GM23248 (cell line): ENCODE measurements around the gene KIF5A. TPM values are rescaled to one million over a fixed set of nuclear protein-coding genes. Genes with fewer than 3 reads are reported as not detected.

Experiments used
- DNase-seq: peaks from one replicate; pipeline ENCODE4 v3.0.0-alpha.2; 2015
- H2AFZ ChIP-seq: fragments of 200-600 bp; sonication (generic); 2 replicates; pipeline ENCODE4 v1.6.1; 2016; ENCODE audit warnings: antibody characterized with exemption
- H3F3A ChIP-seq: fragments of 200-600 bp; sonication (generic); 2 replicates; pipeline ENCODE4 v1.6.1; 2016; ENCODE audit warnings: mild to moderate bottlenecking, antibody characterized with exemption, mixed run types; ENCODE audit not compliant: insufficient read depth
- H3K27ac ChIP-seq: fragments of 200-600 bp; sonication (generic); 2 replicates; pipeline ENCODE4 v1.5.1; 2016; ENCODE audit warnings: mild to moderate bottlenecking
- H3K27me3 ChIP-seq: fragments of 200-600 bp; sonication (generic); replicated peaks from 2 replicates; pipeline ENCODE4 v1.6.1; 2016; ENCODE audit warnings: mild to moderate bottlenecking; ENCODE audit not compliant: insufficient read depth
- H3K36me3 ChIP-seq: fragments of 200-600 bp; sonication (generic); 2 replicates; pipeline ENCODE4 v1.6.1; 2016; ENCODE audit warnings: low read depth, mild to moderate bottlenecking
- H3K4me1 ChIP-seq: fragments of 200-600 bp; sonication (generic); 2 replicates; pipeline ENCODE4 v1.6.1; 2016; ENCODE audit warnings: mild to moderate bottlenecking; ENCODE audit not compliant: insufficient read depth
- H3K4me2 ChIP-seq: fragments of 200-600 bp; sonication (generic); one replicate; pipeline ENCODE4 v1.6.1; 2016; ENCODE audit warnings: mild to moderate bottlenecking; ENCODE audit not compliant: unreplicated experiment
- H3K4me3 ChIP-seq: fragments of 200-600 bp; sonication (generic); 2 replicates; pipeline ENCODE4 v1.5.1; 2016; ENCODE audit warnings: mild to moderate bottlenecking
- H3K79me2 ChIP-seq: fragments of 200-600 bp; sonication (generic); 2 replicates; pipeline ENCODE4 v1.6.1; 2016; ENCODE audit warnings: mild to moderate bottlenecking; ENCODE audit not compliant: insufficient read depth
- H3K9ac ChIP-seq: fragments of 200-600 bp; sonication (generic); 2 replicates; pipeline ENCODE4 v1.6.1; 2016; ENCODE audit warnings: mild to moderate bottlenecking
- H3K9me2 ChIP-seq: fragments of 200-600 bp; sonication (generic); 2 replicates; pipeline ENCODE4 v1.6.1; 2016; ENCODE audit warnings: mixed run types, mild to moderate bottlenecking, moderate library complexity; ENCODE audit not compliant: insufficient read depth
- H3K9me3 ChIP-seq: fragments of 200-600 bp; sonication (generic); one replicate; pipeline ENCODE4 v1.6.1; 2017; ENCODE audit warnings: low read depth
- H4K20me1 ChIP-seq: fragments of 200-600 bp; sonication (generic); 2 replicates; pipeline ENCODE4 v1.6.0; 2016; ENCODE audit not compliant: insufficient read depth
- EZH2 ChIP-seq: fragments of 200-600 bp; sonication (generic); IDR thresholded peaks from 2 replicates; pipeline ENCODE4 v1.6.1; 2018; ENCODE audit warnings: antibody characterized with exemption, mild to moderate bottlenecking; ENCODE audit not compliant: insufficient read depth, poor library complexity, severe bottlenecking
- EZH2phosphoT487 ChIP-seq: fragments of 200-600 bp; sonication (generic); IDR thresholded peaks from 2 replicates; pipeline ENCODE4 v1.6.1; 2018; ENCODE audit warnings: antibody characterized with exemption, moderate library complexity, mild to moderate bottlenecking, low read depth; ENCODE audit not compliant: insufficient read depth
- WGBS, 2 experiments: methylation state at CpG; one replicate each; pipeline ENCODE4 v1.1.6; 2015 to 2017; ENCODE audit warnings: low lambda C conversion rate in 2 of 2, low coverage in 1 of 2; ENCODE audit errors: missing lambda C conversion rate in 2 of 2; 5-methylcytosine and 5-hydroxymethylcytosine counted together
- in situ Hi-C: fragments of 300-500 bp; cut with MboI; formaldehyde crosslinking; loops from 2 replicates; pipeline ENCODE4 v1.15.0; 2020
- polyA plus RNA-seq: library from polyadenylated mRNA; unstranded; fragments of >200 nt; fragmentation: Nextera tagmentation; extraction: Ambion mirVana; gene quantifications from 2 replicates; pipeline ENCODE4 v1.2.1, GENCODE V29; 2016
- total RNA-seq: library from RNA; depleted of rRNA; stranded (reverse); fragments of >200 nt; shearing (Covaris generic); gene quantifications from 2 replicates; pipeline ENCODE4 v1.2.3, GENCODE V29; 2014

KIF5A gene
- total and polyA plus RNA-seq, 2 experiments from 2014 or later = 0.11 to 0.18 TPM

GRCh38 chr12:57533108-57533507 lies 16.7 kb upstream of the KIF5A start:
- DNase-seq = no peak
- no peaks in the 10 kb centered on the region for H3K9me2 ChIP-seq
- H3K9ac ChIP-seq = no peak overlapping the region
- no peaks in the 10 kb centered on the region for H3K9me3 ChIP-seq
- no peak overlapping the region for H3K4me3 ChIP-seq
- in situ Hi-C loops = no loop called here
- H3K79me2 ChIP-seq = peaks cover 19% of the 10 kb centered on the region
- TF ChIP-seq EZH2phosphoT487 = no peak
- TF ChIP-seq EZH2 = no peak
- H3K27me3 ChIP-seq = no peaks in the 10 kb centered on the region
- H4K20me1 ChIP-seq = no peaks in the 10 kb centered on the region
- H3K4me1 ChIP-seq = no peaks in the 10 kb centered on the region
- peaks cover 35% of the 10 kb centered on the region for H3F3A ChIP-seq
- peaks cover 61% of the 10 kb centered on the region for H3K36me3 ChIP-seq
- H2AFZ ChIP-seq = no peak overlapping the region
- no peak overlapping the region for H3K4me2 ChIP-seq
- WGBS, 2 experiments = 86 to 89% methylated on average over 8 of the region's 8 CpGs
- H3K27ac ChIP-seq = no peak overlapping the region

DNA sequence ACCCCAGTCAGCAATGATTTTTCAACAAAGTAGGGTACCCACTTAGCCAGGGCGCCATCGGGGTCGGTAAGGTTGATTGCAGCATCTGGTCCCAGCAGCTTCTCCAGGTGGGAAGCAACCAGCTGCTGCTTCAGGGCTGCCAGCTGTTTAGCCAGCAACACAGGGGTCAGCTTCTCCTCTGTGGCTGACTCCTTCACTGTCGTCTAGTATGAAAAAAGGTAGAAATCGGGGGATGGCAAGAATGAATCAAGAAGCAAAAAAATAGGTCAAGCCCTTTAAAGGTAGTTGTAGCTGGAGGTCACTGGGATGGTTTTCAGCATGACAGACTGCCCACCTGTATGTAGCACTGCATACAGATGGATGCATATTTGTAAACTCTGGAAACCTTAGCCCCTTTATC lies 15.6 kb upstream of the KIF5A start:
- TF ChIP-seq EZH2phosphoT487 (no peak), EZH2 (no peak)
- no peaks in the 10 kb centered on the region for H3K27me3 ChIP-seq
- no peak overlapping the region for H2AFZ ChIP-seq
- peaks cover 20% of the 10 kb centered on the region for H3K79me2 ChIP-seq
- H3K9me2 ChIP-seq = no peaks in the 10 kb centered on the region
- no peaks in the 10 kb centered on the region for H3K4me1 ChIP-seq
- in situ Hi-C loops = no loop called here
- no peak overlapping the region for H3K4me2 ChIP-seq
- no peak for DNase-seq
- H3K9me3 ChIP-seq = no peaks in the 10 kb centered on the region
- H3K27ac ChIP-seq = no peak overlapping the region
- peaks cover 28% of the 10 kb centered on the region for H3F3A ChIP-seq
- peaks cover 62% of the 10 kb centered on the region for H3K36me3 ChIP-seq
- no peak overlapping the region for H3K9ac ChIP-seq
- H3K4me3 ChIP-seq = no peak overlapping the region
- 85 to 91% methylated on average over 5 of the region's 5 CpGs for WGBS, 2 experiments
- no peaks in the 10 kb centered on the region for H4K20me1 ChIP-seq

DNA sequence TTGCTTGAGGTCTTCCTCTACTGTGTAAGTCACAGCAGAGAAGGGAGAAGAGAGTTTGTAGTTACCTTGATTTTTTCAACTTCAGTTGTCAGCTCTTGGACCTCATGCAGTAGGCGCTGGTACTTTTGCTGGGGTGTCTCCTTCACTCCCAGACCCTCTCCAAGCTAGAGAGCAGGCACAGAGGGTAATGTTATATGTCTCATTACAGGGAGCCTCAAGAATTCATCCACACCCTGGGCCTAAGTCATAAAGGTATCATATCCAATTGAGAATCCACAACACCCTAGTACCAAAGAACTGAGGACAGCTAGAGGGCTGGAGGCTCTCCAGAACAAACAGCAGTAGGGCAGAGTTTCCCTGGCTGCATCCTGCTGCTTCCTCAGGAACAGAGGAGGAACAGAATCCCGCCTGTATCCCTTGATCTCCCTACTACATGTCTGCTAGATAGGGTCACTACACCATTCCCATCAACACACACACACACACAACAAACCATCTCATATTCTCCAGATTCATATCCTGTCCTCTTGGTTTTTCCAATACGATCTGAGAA lies 14.8 kb upstream of the KIF5A start:
- 100% methylated on average over 3 of the region's 3 CpGs for WGBS, 2 experiments
- H2AFZ ChIP-seq = no peak overlapping the region
- no peaks in the 10 kb centered on the region for H3K4me1 ChIP-seq
- H3K9ac ChIP-seq = no peak overlapping the region
- peaks cover 24% of the 10 kb centered on the region for H3F3A ChIP-seq
- no peaks in the 10 kb centered on the region for H4K20me1 ChIP-seq
- H3K9me3 ChIP-seq = no peaks in the 10 kb centered on the region
- no peak overlapping the region for H3K27ac ChIP-seq
- no peaks in the 10 kb centered on the region for H3K27me3 ChIP-seq
- no peaks in the 10 kb centered on the region for H3K9me2 ChIP-seq
- no peak for DNase-seq
- TF ChIP-seq EZH2 (no peak), EZH2phosphoT487 (no peak)
- in situ Hi-C loops = no loop called here
- peaks cover 61% of the 10 kb centered on the region for H3K36me3 ChIP-seq
- H3K4me3 ChIP-seq = no peak overlapping the region
- H3K79me2 ChIP-seq = peaks cover 28% of the 10 kb centered on the region
- H3K4me2 ChIP-seq = no peak overlapping the region

DNA sequence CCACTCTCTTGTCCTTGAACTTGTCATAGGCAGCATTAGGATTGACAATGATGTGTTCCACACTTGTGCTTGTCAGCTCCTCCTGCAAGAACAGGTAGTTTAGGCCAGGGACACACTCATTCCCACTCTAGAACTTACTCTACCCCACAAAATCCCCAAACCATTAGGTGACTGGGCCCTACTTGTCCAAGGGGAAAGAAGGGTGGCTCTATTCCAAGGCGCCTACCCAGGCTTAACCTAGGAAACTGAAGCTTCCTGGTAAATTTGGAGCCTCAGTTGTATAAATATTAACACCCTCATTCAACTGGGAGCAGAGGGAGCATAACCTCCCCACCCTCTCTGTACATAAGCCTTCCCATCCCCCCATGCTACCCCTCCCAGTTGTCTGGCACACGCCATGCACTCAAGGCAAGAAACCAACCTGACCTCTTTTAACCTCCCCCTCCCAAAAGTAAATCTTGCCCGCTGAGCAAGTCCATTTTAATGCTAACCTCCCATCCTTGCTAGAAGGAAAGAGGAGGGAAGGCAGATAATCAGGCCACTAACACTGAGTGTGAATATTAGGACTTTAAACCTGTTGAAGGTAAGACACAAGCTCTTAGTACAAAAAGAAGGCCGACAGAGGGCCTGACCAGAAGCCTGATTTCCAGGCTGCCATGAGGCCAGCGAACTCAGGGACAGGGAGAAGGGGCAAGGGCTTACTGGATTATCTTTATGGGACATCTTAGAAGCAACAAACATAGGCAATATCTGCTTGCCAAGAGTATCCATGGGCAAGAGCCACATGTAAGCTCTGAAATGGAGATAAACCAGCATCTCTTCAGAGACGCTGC lies 13.9 kb upstream of the KIF5A start:
- TF ChIP-seq EZH2phosphoT487 = no peak
- Histone ChIP-seq H3K4me1 (no peaks in the 10 kb centered on the region), H4K20me1 (no peaks in the 10 kb centered on the region), H3K9ac (no peak overlapping the region), H3K27ac (no peak overlapping the region), H3K36me3 (peaks cover 56% of the 10 kb centered on the region), H3F3A (peaks cover 15% of the 10 kb centered on the region), H2AFZ (no peak overlapping the region), H3K4me3 (no peak overlapping the region), H3K9me2 (no peaks in the 10 kb centered on the region), H3K4me2 (no peak overlapping the region), H3K27me3 (no peaks in the 10 kb centered on the region), H3K79me2 (peaks cover 36% of the 10 kb centered on the region), H3K9me3 (no peaks in the 10 kb centered on the region)
- WGBS, 2 experiments = 79 to 82% methylated on average over 6 of the region's 6 CpGs
- no peak for DNase-seq
- in situ Hi-C loops = no loop called here
